Measurements from ENCODE around the gene ACVRL1.
A peak's percentile ranks its signal among the peaks of the same experiment; 100 is the strongest.

ACVRL1 gene

GRCh38 chr12:51869496-51869865, 37.8 kb upstream of the ACVRL1 start:
- TF ChIP-seq GATA3 (IDR thresholded peaks at IDR 0.05; ENCODE audit: low read depth, low read length) (no peak), GATA2 (IDR thresholded peaks at IDR 0.05; ENCODE audit: low read depth, low read length) (no peak)

- TF ChIP-seq GATA3 (IDR thresholded peaks at IDR 0.05; ENCODE audit: low read depth, low read length) (no peak), GATA2 (IDR thresholded peaks at IDR 0.05; ENCODE audit: low read depth, low read length) (no peak)
Measured at GRCh38 chr12:51869931-51870330, 37.4 kb upstream of the ACVRL1 start.

- TF ChIP-seq GATA2 (IDR thresholded peaks at IDR 0.05; ENCODE audit: low read depth, low read length): no peak
- no peak for TF ChIP-seq GATA3 (IDR thresholded peaks at IDR 0.05; ENCODE audit: low read depth, low read length)
Measured at GRCh38 chr12:51870504-51870903, 36.8 kb upstream of the ACVRL1 start.

DNA sequence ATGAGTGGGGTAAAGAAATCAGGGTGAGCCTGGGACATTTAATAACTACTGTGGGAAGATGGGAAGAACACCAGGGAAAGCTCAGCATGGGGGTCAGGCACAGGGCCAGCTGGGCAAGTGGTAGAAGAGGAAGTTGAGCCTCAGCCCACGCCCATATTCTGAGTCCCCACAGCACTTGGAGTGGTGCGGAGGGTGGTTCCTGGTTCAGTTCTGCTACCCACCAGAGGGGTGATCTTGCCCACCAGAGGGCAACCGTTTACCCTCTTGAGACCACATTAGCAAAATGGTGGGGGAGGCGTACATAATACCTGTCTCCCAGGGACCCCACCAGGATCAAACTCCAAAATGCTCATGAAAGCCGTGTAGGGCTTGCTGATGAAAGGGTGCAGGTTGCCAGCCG, 36.2 kb upstream of the ACVRL1 start:
- TF ChIP-seq GATA2 (IDR thresholded peaks at IDR 0.05; ENCODE audit: low read depth, low read length) (no peak), GATA3 (IDR thresholded peaks at IDR 0.05; ENCODE audit: low read depth, low read length) (no peak)

- TF ChIP-seq GATA3 (IDR thresholded peaks at IDR 0.05; ENCODE audit: low read depth, low read length) (no peak), GATA2 (IDR thresholded peaks at IDR 0.05; ENCODE audit: low read depth, low read length) (no peak)
Measured at GRCh38 chr12:51871918-51872688, 35.2 kb upstream of the ACVRL1 start.

- TF ChIP-seq GATA2 (IDR thresholded peaks at IDR 0.05; ENCODE audit: low read depth, low read length): no peak
- no peak for TF ChIP-seq GATA3 (IDR thresholded peaks at IDR 0.05; ENCODE audit: low read depth, low read length)
Measured at GRCh38 chr12:51872689-51872981, 34.7 kb upstream of the ACVRL1 start.

DNA sequence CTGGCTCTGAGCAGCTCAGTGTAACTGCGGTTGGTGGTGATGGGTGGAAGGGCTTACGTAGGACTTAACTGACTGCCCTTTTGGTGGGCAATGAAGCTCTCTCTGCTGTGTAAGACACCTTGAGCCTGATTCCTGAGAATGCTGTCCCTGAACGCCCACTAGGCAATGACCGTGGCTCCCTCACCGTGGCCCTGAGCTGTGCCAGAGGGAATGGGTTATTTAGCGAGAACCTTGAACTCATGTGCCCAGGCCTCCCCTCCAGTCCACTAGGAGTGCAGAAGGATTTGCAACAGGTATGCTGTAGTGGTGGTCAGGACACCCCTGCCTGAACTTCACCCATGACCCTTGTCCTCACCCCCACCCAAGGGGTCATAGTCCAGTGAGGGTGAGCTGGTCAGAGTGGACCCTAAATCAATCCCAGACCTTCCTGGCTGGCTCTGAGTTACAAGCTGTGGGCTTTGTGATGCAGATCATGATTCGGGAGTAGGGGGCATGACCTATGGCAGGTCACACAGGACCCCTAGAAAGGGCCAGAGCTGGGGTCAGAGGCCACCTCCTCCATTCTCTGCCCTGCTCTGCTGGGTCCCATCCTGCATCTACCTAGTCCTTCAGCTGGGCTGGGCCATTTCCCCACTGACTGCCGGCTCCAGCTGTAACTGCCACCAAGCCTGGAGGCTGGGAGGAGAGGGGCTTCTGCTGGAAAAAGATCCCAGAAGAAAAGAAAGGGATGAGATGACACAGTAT, 33.9 kb upstream of the ACVRL1 start:
- no peak for TF ChIP-seq GATA3 (IDR thresholded peaks at IDR 0.05; ENCODE audit: low read depth, low read length)
- TF ChIP-seq GATA2 (IDR thresholded peaks at IDR 0.05; ENCODE audit: low read depth, low read length): no peak

- TF ChIP-seq GATA2 (IDR thresholded peaks at IDR 0.05; ENCODE audit: low read depth, low read length): peak; percentile 59
- TF ChIP-seq GATA3 (IDR thresholded peaks at IDR 0.05; ENCODE audit: low read depth, low read length): no peak
Measured at GRCh38 chr12:51874000-51874399, 33.3 kb upstream of the ACVRL1 start.

GRCh38 chr12:51874486-51874885, 32.8 kb upstream of the ACVRL1 start:
- TF ChIP-seq GATA3 (IDR thresholded peaks at IDR 0.05; ENCODE audit: low read depth, low read length) (no peak), GATA2 (IDR thresholded peaks at IDR 0.05; ENCODE audit: low read depth, low read length) (no peak)

- TF ChIP-seq GATA2 (IDR thresholded peaks at IDR 0.05; ENCODE audit: low read depth, low read length) (no peak), GATA3 (IDR thresholded peaks at IDR 0.05; ENCODE audit: low read depth, low read length) (no peak)
Measured at GRCh38 chr12:51879102-51879501, 28.2 kb upstream of the ACVRL1 start.

DNA sequence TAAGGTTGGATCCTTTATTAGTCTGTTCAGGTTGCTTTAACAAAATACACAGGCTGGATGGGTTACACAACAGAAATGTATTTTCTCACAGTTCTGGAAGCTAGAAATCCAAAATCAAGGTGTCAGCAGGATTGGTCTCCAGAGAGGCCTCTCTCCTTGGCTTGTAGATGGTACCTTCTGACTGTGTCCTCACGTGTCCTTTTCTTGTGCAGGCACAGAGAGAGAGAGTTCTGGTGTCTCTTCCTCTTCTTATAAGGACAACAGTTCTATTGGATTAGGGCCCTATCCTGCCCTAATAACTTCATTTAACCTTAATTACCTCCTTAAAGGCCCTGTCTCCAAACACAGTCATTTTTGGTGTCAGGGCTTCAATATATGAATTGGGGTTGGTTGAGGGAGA, 24.0 kb upstream of the ACVRL1 start:
- no peak for TF ChIP-seq GATA2 (IDR thresholded peaks at IDR 0.05; ENCODE audit: low read depth, low read length)
- no peak for TF ChIP-seq GATA3 (IDR thresholded peaks at IDR 0.05; ENCODE audit: low read depth, low read length)

GRCh38 chr12:51883998-51884675, 23.2 kb upstream of the ACVRL1 start:
- no peak for TF ChIP-seq GATA2 (IDR thresholded peaks at IDR 0.05; ENCODE audit: low read depth, low read length)
- no peak for TF ChIP-seq GATA3 (IDR thresholded peaks at IDR 0.05; ENCODE audit: low read depth, low read length)

DNA sequence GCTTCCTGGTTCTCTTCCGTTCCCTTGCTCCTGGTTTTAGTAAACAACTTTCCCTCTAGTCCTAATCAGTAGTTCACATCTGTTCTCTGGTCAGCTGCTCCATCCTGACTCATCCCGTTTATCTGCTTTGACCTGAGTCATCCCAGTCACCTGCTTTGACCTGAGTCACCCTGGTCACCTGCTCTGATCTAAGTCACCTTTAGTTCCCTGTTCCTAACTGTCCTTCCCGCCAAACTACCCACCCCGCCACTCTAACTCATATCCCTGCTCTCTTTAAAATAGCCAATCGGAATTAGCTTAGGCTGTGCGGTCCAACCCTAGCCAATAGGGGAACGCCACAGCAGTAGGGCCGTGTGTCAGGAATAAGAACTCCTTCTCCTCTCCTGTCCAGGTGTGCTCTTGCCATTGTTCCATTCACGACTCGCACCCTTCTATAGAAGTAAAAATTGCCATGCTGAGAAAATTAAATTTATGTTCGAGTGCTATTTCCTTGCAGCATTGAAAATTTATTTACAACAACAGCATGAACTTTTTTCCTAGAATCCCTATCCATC, 22.6 kb upstream of the ACVRL1 start:
- no peak for TF ChIP-seq GATA3 (IDR thresholded peaks at IDR 0.05; ENCODE audit: low read depth, low read length)
- no peak for TF ChIP-seq GATA2 (IDR thresholded peaks at IDR 0.05; ENCODE audit: low read depth, low read length)

GRCh38 chr12:51886021-51886710, 21.1 kb upstream of the ACVRL1 start:
- TF ChIP-seq GATA2 (IDR thresholded peaks at IDR 0.05; ENCODE audit: low read depth, low read length): no peak
- no peak for TF ChIP-seq GATA3 (IDR thresholded peaks at IDR 0.05; ENCODE audit: low read depth, low read length)

Measured in SH-SY5Y (cell line).